ENCODE measurements around the gene KIF7. TPM values are rescaled to one million over a fixed set of nuclear protein-coding genes. Genes with fewer than 3 reads are reported as not detected.

The KIF7 gene
- total RNA-seq, 1 experiment from 2014 or later: 20.4 TPM

- TF ChIP-seq ZNF512 (CRISPR knock-in tag; IDR thresholded peaks at IDR 0.05; ENCODE audit: borderline replicate concordance) (no peak), CDX4 (CRISPR knock-in tag; IDR thresholded peaks at IDR 0.05; ENCODE audit: borderline replicate concordance) (no peak), ZNF317 (CRISPR knock-in tag; IDR thresholded peaks at IDR 0.05; ENCODE audit: borderline replicate concordance, low read depth) (no peak)
These were observed 16.4 kb upstream of the KIF7 start (continued) for GRCh38 chr15:89671687-89672086.

GRCh38 chr15:89670971-89671560 lies 15.8 kb upstream of the KIF7 start:
- no peak for TF ChIP-seq ZNF121 (CRISPR knock-in tag; IDR thresholded peaks at IDR 0.05)
- TF ChIP-seq NFYB (CRISPR knock-in tag; conservative IDR thresholded peaks at IDR 0.05; ENCODE audit: low read depth): no peak
- no peak for TF ChIP-seq ZNF416 (CRISPR knock-in tag; IDR thresholded peaks at IDR 0.05)
- no peak for TF ChIP-seq ZSCAN18 (CRISPR knock-in tag; IDR thresholded peaks at IDR 0.05)
- TF ChIP-seq CBFB (CRISPR knock-in tag; IDR thresholded peaks at IDR 0.05; ENCODE audit: low read depth): no peak
- TF ChIP-seq NR3C1 (CRISPR knock-in tag; conservative IDR thresholded peaks at IDR 0.05; ENCODE audit: low read depth): no peak
- no peak for TF ChIP-seq CREM (CRISPR knock-in tag; IDR thresholded peaks at IDR 0.05)
- no peak for TF ChIP-seq NFE2L1 (CRISPR knock-in tag; IDR thresholded peaks at IDR 0.05)
- H3K36me3 Mint-ChIP-seq: no peaks in the 10 kb centered on the region
- ATAC-seq: no peak
- no peaks in the 10 kb centered on the region for H3K9me3 Mint-ChIP-seq
- H3K4me1 Mint-ChIP-seq: peaks cover 5% of the 10 kb centered on the region; the same call in 1 of the 2 replicates
- DNase-seq (ENCODE audit: low spot score): no peak
- ChIA-PET CTCF (interaction anchor here (1.2 to 1.6 kb wide), 2 partner anchors 23 to 90 kb away, joined by 3 read pairs; no protein-coding TSS in a partner anchor), POLR2A (no interaction called here)
- H3K4me3 Mint-ChIP-seq: no peak overlapping the region
- peaks cover 4% of the 10 kb centered on the region for H3K27me3 Mint-ChIP-seq (ENCODE audit: low read depth)
- H3K27ac Mint-ChIP-seq: no peak overlapping the region

- ChIA-PET POLR2A (no interaction called here), CTCF (interaction anchor here (0.9 to 1.6 kb wide), 2 partner anchors 91 to 107 kb away, joined by 3 read pairs; no protein-coding TSS in a partner anchor)
- no peaks in the 10 kb centered on the region for H3K36me3 Mint-ChIP-seq
- no peak for ATAC-seq
- H3K27ac Mint-ChIP-seq: no peak overlapping the region
- no peak for DNase-seq (ENCODE audit: low spot score)
- no peak overlapping the region for H3K4me3 Mint-ChIP-seq
- H3K27me3 Mint-ChIP-seq (ENCODE audit: low read depth): peaks cover 9% of the 10 kb centered on the region
- no peaks in the 10 kb centered on the region for H3K9me3 Mint-ChIP-seq
- peaks cover 7% of the 10 kb centered on the region for H3K4me1 Mint-ChIP-seq
- TF ChIP-seq ZNF396 (CRISPR knock-in tag; IDR thresholded peaks at IDR 0.05; ENCODE audit: borderline replicate concordance) (no peak), MLX (CRISPR knock-in tag; IDR thresholded peaks at IDR 0.05) (no peak), FOXK1 (CRISPR knock-in tag; IDR thresholded peaks at IDR 0.05) (no peak), GTF2I (CRISPR knock-in tag; conservative IDR thresholded peaks at IDR 0.05) (no peak), PRDM15 (CRISPR knock-in tag; IDR thresholded peaks at IDR 0.05) (no peak), ZNF317 (CRISPR knock-in tag; IDR thresholded peaks at IDR 0.05; ENCODE audit: borderline replicate concordance, low read depth) (no peak), ZNF425 (CRISPR knock-in tag; conservative IDR thresholded peaks at IDR 0.05) (no peak), CREM (CRISPR knock-in tag; IDR thresholded peaks at IDR 0.05) (no peak), SMAD4 (CRISPR knock-in tag; IDR thresholded peaks at IDR 0.05) (no peak), ZSCAN18 (CRISPR knock-in tag; IDR thresholded peaks at IDR 0.05) (no peak), GABPB1 (CRISPR knock-in tag; IDR thresholded peaks at IDR 0.05) (no peak), ELF4 (CRISPR knock-in tag; IDR thresholded peaks at IDR 0.05; ENCODE audit: low read depth) (no peak)
These were observed 14.7 kb upstream of the KIF7 start for GRCh38 chr15:89669941-89670340.

Measured in WTC11 (cell line).